H1 (cell line): ENCODE results near the gene EML5. TPM values are rescaled to one million over a fixed set of nuclear protein-coding genes. Genes with fewer than 3 reads are reported as not detected.

Experiments
- CTCF ChIA-PET: fragments of 300-600 bp; sonication (Branson Sonifier 250); formaldehyde crosslinking; loops from one replicate; lab custom pipeline; 2021; ENCODE audit not compliant: partially characterized antibody; lab: Charles Lee
- POLR2A ChIA-PET: fragments of 300-600 bp; sonication (Branson Sonifier 250); formaldehyde crosslinking; loops from one replicate; lab custom pipeline; 2021; ENCODE audit warnings: inconsistent platforms; ENCODE audit not compliant: partially characterized antibody; lab: Charles Lee
- DNase-seq, 2 experiments: peaks; one replicate each; pipeline versions ENCODE4 v3.0.0 to v3.0.0-alpha.2; 2010 to 2022; ENCODE audit warnings: low spot score in 2 of 2, low read depth in 1 of 2, mixed read lengths in 1 of 2
- FAIRE-seq: peaks from 2 replicates; lab custom pipeline; 2011; peaks lifted over from hg19 to GRCh38; lab: Jason Lieb, UNC
- H2AFZ ChIP-seq: 2 replicates; pipeline ENCODE4 v1.8.1; 2012; ENCODE audit warnings: low read length, inconsistent platforms
- H2AK5ac ChIP-seq: 2 replicates; pipeline ENCODE4 v1.6.1; 2013; ENCODE audit warnings: low read depth, low read length
- H2BK120ac ChIP-seq: replicated peaks from 2 replicates; pipeline ENCODE3; 2013; ENCODE audit warnings: low read depth, low read length, inconsistent platforms
- H2BK12ac ChIP-seq: 2 replicates; pipeline ENCODE4 v1.6.1; 2013; ENCODE audit warnings: low read depth, low read length
- H2BK15ac ChIP-seq: 2 replicates; pipeline ENCODE4 v1.6.1; 2013; ENCODE audit warnings: low read length
- H2BK20ac ChIP-seq: 2 replicates; pipeline ENCODE4 v1.6.1; 2013; ENCODE audit warnings: low read length
- H2BK5ac ChIP-seq: 2 replicates; pipeline ENCODE4 v1.6.1; 2013; ENCODE audit warnings: low read depth, low read length
- H3K14ac ChIP-seq: 2 replicates; pipeline ENCODE4 v1.6.1; 2013; ENCODE audit warnings: inconsistent platforms; ENCODE audit not compliant: insufficient read length
- H3K18ac ChIP-seq: 2 replicates; pipeline ENCODE4 v1.6.1; 2013; ENCODE audit warnings: low read length; ENCODE audit errors: extremely low read depth
- H3K23ac ChIP-seq: 2 replicates; pipeline ENCODE4 v1.6.1; 2013; ENCODE audit warnings: inconsistent platforms; ENCODE audit not compliant: insufficient read length
- H3K23me2 ChIP-seq: 2 replicates; pipeline ENCODE4 v1.6.1; 2013; ENCODE audit warnings: low read depth, low read length
- H3K27ac ChIP-seq: 2 replicates; pipeline ENCODE4 v1.6.1; 2011; ENCODE audit warnings: low read depth, low read length, inconsistent platforms
- H3K27me3 ChIP-seq, 4 experiments: replicated peaks in 1 of 4; 1 replicate in 1 of 4; 2 replicates in 3 of 4; pipeline versions ENCODE4 v1.6.1 to v1.8.1; 2011 to 2013; ENCODE audit warnings: low read length in 3 of 4, mild to moderate bottlenecking in 3 of 4, inconsistent platforms in 2 of 4, mixed read lengths in 2 of 4, moderate library complexity in 1 of 4; ENCODE audit not compliant: control insufficient read depth in 3 of 4, insufficient read depth in 3 of 4; ENCODE audit errors: extremely low read depth in 1 of 4
- H3K36me3 ChIP-seq, 4 experiments: 2 replicates each; pipeline versions ENCODE4 v1.6.1 to v1.8.1; 2011 to 2013; ENCODE audit warnings: mild to moderate bottlenecking in 4 of 4, low read length in 3 of 4, moderate library complexity in 2 of 4, control low read depth in 1 of 4, inconsistent platforms in 1 of 4; ENCODE audit not compliant: insufficient read depth in 4 of 4, control insufficient read depth in 2 of 4
- H3K4ac ChIP-seq: replicated peaks from 2 replicates; pipeline ENCODE3; 2013; ENCODE audit warnings: low read length, low read depth, mixed read lengths, inconsistent platforms; ENCODE audit not compliant: insufficient read length
- H3K4me1 ChIP-seq, 4 experiments: replicated peaks in 1 of 4; 1 replicate in 1 of 4; 2 replicates in 3 of 4; pipeline versions ENCODE4 v1.6.1 to v1.8.1; 2011 to 2013; ENCODE audit warnings: low read length in 3 of 4, inconsistent platforms in 2 of 4, mixed read lengths in 1 of 4; ENCODE audit not compliant: insufficient read depth in 4 of 4, control insufficient read depth in 3 of 4
- H3K4me2 ChIP-seq, 2 experiments: 2 replicates each; pipeline versions ENCODE4 v1.6.1 to v1.8.1; 2011 to 2013; ENCODE audit warnings: low read depth in 2 of 2, low read length in 2 of 2, control low read depth in 1 of 2, inconsistent platforms in 1 of 2, mild to moderate bottlenecking in 1 of 2; ENCODE audit not compliant: insufficient read depth in 1 of 2
- H3K4me3 ChIP-seq, 4 experiments: fragments of 200-600, 300-600 bp in 1 of 4; sonication (generic), shearing (Covaris generic), sonication (Bioruptor Twin) in 1 of 4; 2 replicates each; pipeline versions ENCODE4 v1.5.1 to v1.8.1; 2011 to 2016; ENCODE audit warnings: low read length in 4 of 4, low read depth in 3 of 4, control low read depth in 2 of 4, inconsistent platforms in 2 of 4, mild to moderate bottlenecking in 2 of 4, mixed read lengths in 1 of 4, moderate library complexity in 1 of 4; ENCODE audit not compliant: insufficient read depth in 2 of 4; ENCODE audit errors: extremely low read depth in 1 of 4
- H3K56ac ChIP-seq: replicated peaks from 2 replicates; pipeline ENCODE3; 2013; ENCODE audit warnings: low read depth, mild to moderate bottlenecking, mixed read lengths, low read length, inconsistent platforms; ENCODE audit not compliant: insufficient read length
- H3K79me1 ChIP-seq: 2 replicates; pipeline ENCODE4 v1.6.1; 2013; ENCODE audit warnings: low read depth, low read length, control low read depth
- H3K79me2 ChIP-seq, 2 experiments: 2 replicates each; pipeline versions ENCODE4 v1.6.1 to v1.8.1; 2012 to 2013; ENCODE audit warnings: low read length in 2 of 2, mild to moderate bottlenecking in 2 of 2, inconsistent platforms in 1 of 2; ENCODE audit not compliant: insufficient read depth in 2 of 2, control insufficient read depth in 1 of 2
- H3K9ac ChIP-seq, 4 experiments: replicated peaks in 1 of 4; 1 replicate in 1 of 4; 2 replicates in 3 of 4; pipeline versions ENCODE4 v1.6.1 to v1.8.1; 2011 to 2013; ENCODE audit warnings: low read depth in 3 of 4, low read length in 3 of 4, control low read depth in 2 of 4, mild to moderate bottlenecking in 2 of 4, moderate library complexity in 2 of 4, inconsistent platforms in 1 of 4; ENCODE audit errors: extremely low read depth in 1 of 4
- H3K9me3 ChIP-seq, 2 experiments: 2 replicates each; pipeline versions ENCODE4 v1.6.1 to v1.8.1; 2012 to 2013; ENCODE audit warnings: mild to moderate bottlenecking in 2 of 2, moderate library complexity in 2 of 2, control low read depth in 1 of 2, inconsistent platforms in 1 of 2, low read depth in 1 of 2, low read length in 1 of 2, mixed read lengths in 1 of 2; ENCODE audit not compliant: insufficient read depth in 2 of 2
- H4K20me1 ChIP-seq, 2 experiments: replicated peaks in 1 of 2; 2 replicates each; pipeline versions ENCODE3 to v1.8.1; 2011 to 2013; ENCODE audit warnings: inconsistent platforms in 2 of 2, low read length in 2 of 2, mild to moderate bottlenecking in 1 of 2; ENCODE audit not compliant: insufficient read depth in 2 of 2, control insufficient read depth in 1 of 2
- H4K5ac ChIP-seq: 2 replicates; pipeline ENCODE4 v1.6.1; 2013; ENCODE audit warnings: low read length, low read depth, mixed read lengths, inconsistent platforms; ENCODE audit not compliant: insufficient read length
- H4K8ac ChIP-seq: 2 replicates; pipeline ENCODE4 v1.8.0; 2013; ENCODE audit warnings: mild to moderate bottlenecking, moderate library complexity, low read length, inconsistent platforms; ENCODE audit not compliant: insufficient read depth; ENCODE audit errors: extremely low read depth
- H4K91ac ChIP-seq: replicated peaks from 2 replicates; pipeline ENCODE3; 2013; ENCODE audit warnings: low read length, mixed read lengths, inconsistent platforms; ENCODE audit not compliant: insufficient read length
- ATF3 ChIP-seq: IDR thresholded peaks from 2 replicates; pipeline ENCODE4 v1.6.1; 2011; ENCODE audit warnings: low read depth, mild to moderate bottlenecking, low read length; ENCODE audit not compliant: insufficient read depth
- EP300 ChIP-seq, 2 experiments: IDR thresholded peaks; 1 replicate in 1 of 2; 2 replicates in 1 of 2; pipeline ENCODE4 v1.6.1; 2011 to 2012; ENCODE audit warnings: low read depth in 2 of 2, low read length in 2 of 2, mild to moderate bottlenecking in 2 of 2, borderline replicate concordance in 1 of 2, inconsistent platforms in 1 of 2, moderate library complexity in 1 of 2
- GTF2F1 ChIP-seq: IDR thresholded peaks from 2 replicates; pipeline ENCODE4 v1.6.1; 2012; ENCODE audit warnings: low read depth, low read length, improper control_type of control experiment, borderline replicate concordance
- KDM1A ChIP-seq: fragments of 200-600, 300-600 bp; sonication (generic); IDR thresholded peaks from 2 replicates; pipeline ENCODE4 v1.7.1; 2016; ENCODE audit warnings: mild to moderate bottlenecking, low read length, borderline replicate concordance
- PHF8 ChIP-seq: fragments of 200-600 bp; sonication (generic); conservative IDR thresholded peaks from 2 replicates; pipeline ENCODE4 v1.7.1; 2012; ENCODE audit warnings: low read depth, mild to moderate bottlenecking, inconsistent platforms, low read length, moderate library complexity
- RAD21 ChIP-seq, 2 experiments: IDR thresholded peaks in 1 of 2; conservative IDR thresholded peaks in 1 of 2; 2 replicates each; pipeline ENCODE4 v1.6.1; 2011; ENCODE audit warnings: low read depth in 2 of 2, low read length in 2 of 2, improper control_type of control experiment in 1 of 2, inconsistent platforms in 1 of 2, mild to moderate bottlenecking in 1 of 2, moderate library complexity in 1 of 2
- RBBP5 ChIP-seq: IDR thresholded peaks from 2 replicates; pipeline ENCODE4 v1.7.1; 2012; ENCODE audit warnings: low read depth, mild to moderate bottlenecking, inconsistent platforms, low read length, moderate library complexity, borderline replicate concordance
- RFX5 ChIP-seq: IDR thresholded peaks from 2 replicates; pipeline ENCODE4 v1.6.1; 2011; ENCODE audit warnings: low read depth, low read length, improper control_type of control experiment, borderline replicate concordance
- SIN3A ChIP-seq, 2 experiments: IDR thresholded peaks in 1 of 2; conservative IDR thresholded peaks in 1 of 2; 2 replicates each; pipeline ENCODE4 v1.6.1; 2011 to 2012; ENCODE audit warnings: low read length in 2 of 2, improper control_type of control experiment in 1 of 2, low read depth in 1 of 2, mild to moderate bottlenecking in 1 of 2
- TEAD4 ChIP-seq: IDR thresholded peaks from 2 replicates; pipeline ENCODE4 v1.6.1; 2012; ENCODE audit warnings: low read depth, low read length, inconsistent platforms, mixed read lengths
- YY1 ChIP-seq: IDR thresholded peaks from 2 replicates; pipeline ENCODE4 v1.6.1; 2011; ENCODE audit warnings: low read depth, mild to moderate bottlenecking, low read length
- ZNF274 ChIP-seq: IDR thresholded peaks from 2 replicates; pipeline ENCODE4 v1.7.0; 2012; ENCODE audit warnings: low read length, borderline replicate concordance; ENCODE audit errors: extremely low read depth
- WGBS, 2 experiments: shearing (Covaris generic) in 1 of 2; methylation state at CpG; one replicate each; pipeline versions ENCODE4 v1.1.6 to v1.1.7; 2013 to 2015; ENCODE audit warnings: low lambda C conversion rate in 2 of 2, mixed read lengths in 2 of 2, inconsistent platforms in 1 of 2, low coverage in 1 of 2, missing lambda C conversion rate in 1 of 2; ENCODE audit not compliant: insufficient replicate concordance in 2 of 2, insufficient coverage in 1 of 2, insufficient read length in 1 of 2; ENCODE audit errors: extremely low coverage in 1 of 2, missing lambda C conversion rate in 1 of 2; 5-methylcytosine and 5-hydroxymethylcytosine counted together
- polyA plus RNA-seq, 7 experiments: library from polyadenylated mRNA; depleted of rRNA in 3 of 7; stranded (reverse) in 5 of 7; unstranded in 2 of 7; fragments of >200 nt in 5 of 7; fragments of 200-250 nt in 2 of 7; gene quantifications; 1 replicate in 5 of 7; 2 replicates in 1 of 7; 4 replicates in 1 of 7; pipeline versions ENCODE4 v1.2.1 to v1.2.3, GENCODE V29; 2011 to 2013; ENCODE audit warnings: missing spikeins in 2 of 7, mixed read lengths in 2 of 7
- total RNA-seq: library from RNA; stranded (reverse); fragmentation: NEBNext Ultra II Directional; extraction: Animal tissue kit (Norgen Biotek cat#: 25700); gene quantifications from 2 replicates; pipeline ENCODE4 v1.2.1, GENCODE V29; 2021

EML5 gene
- total and polyA plus RNA-seq, 2 of the 8 experiments (the other 6 are each of a cell fraction or from before 2014, with no cell fraction given), result 0.39 to 0.88 TPM

- H4K20me1 ChIP-seq, result no peaks in the 10 kb centered on the region
- H3K14ac ChIP-seq, result no peak overlapping the region
- no peak overlapping the region for H2BK15ac ChIP-seq
- no peak overlapping the region for H4K8ac ChIP-seq
- H2AFZ ChIP-seq, result no peak overlapping the region
- H3K36me3 ChIP-seq, result no peaks in the 10 kb centered on the region
- H3K56ac ChIP-seq, result no peak overlapping the region
- no peak overlapping the region for H2BK120ac ChIP-seq
- H4K5ac ChIP-seq, result no peak overlapping the region
- H3K9me3 ChIP-seq, result no peaks in the 10 kb centered on the region
- no peak overlapping the region for H3K27ac ChIP-seq
- H3K4me1 ChIP-seq, result no peaks in the 10 kb centered on the region
- no peak overlapping the region for H3K4ac ChIP-seq
- POLR2A ChIA-PET, result no interaction called here
- no peak overlapping the region for H2BK5ac ChIP-seq
- no peak overlapping the region for H2AK5ac ChIP-seq
- 94% methylated on average over 1 of the region's 1 CpG; no CpG with 5 or more reads in 1 of the 2 experiments for WGBS, 2 experiments
- no peak overlapping the region for H3K9ac ChIP-seq
- no peak overlapping the region for H3K18ac ChIP-seq
- no peaks in the 10 kb centered on the region for H3K79me2 ChIP-seq
- DNase-seq, result no peak
- FAIRE-seq, result no peak
- no peak overlapping the region for H3K4me2 ChIP-seq
- no peak overlapping the region for H2BK20ac ChIP-seq
- CTCF ChIA-PET, result no interaction called here
- no peaks in the 10 kb centered on the region for H3K23me2 ChIP-seq
- no peak overlapping the region for H2BK12ac ChIP-seq
- no peaks in the 10 kb centered on the region for H3K79me1 ChIP-seq
- H3K23ac ChIP-seq, result no peak overlapping the region
- H4K91ac ChIP-seq, result no peak overlapping the region
- H3K27me3 ChIP-seq, result no peaks in the 10 kb centered on the region
- no peak overlapping the region for H3K4me3 ChIP-seq
- TF ChIP-seq RBBP5, result no peak
- no peak for TF ChIP-seq RFX5
- no peak for TF ChIP-seq TEAD4
- TF ChIP-seq EP300 (IDR thresholded peaks at IDR 0.05; ENCODE audit: borderline replicate concordance in 1 of 2, low read depth in 2 of 2, low read length in 2 of 2), result no peak
- TF ChIP-seq ATF3, result no peak
- TF ChIP-seq ZNF274, result no peak
- TF ChIP-seq PHF8, result no peak
- no peak for TF ChIP-seq GTF2F1
- TF ChIP-seq RAD21 (IDR thresholded peaks at IDR 0.05 in 1 of 2, conservative IDR thresholded peaks at IDR 0.05 in 1 of 2; ENCODE audit: low read depth in 2 of 2, low read length in 2 of 2), result no peak
- no peak for TF ChIP-seq SIN3A (conservative IDR thresholded peaks at IDR 0.05 in 1 of 2, IDR thresholded peaks at IDR 0.05 in 1 of 2; ENCODE audit: low read depth in 1 of 2, low read length in 2 of 2)
- no peak for TF ChIP-seq YY1
- TF ChIP-seq KDM1A, result no peak
Measured at GRCh38 chr14:88746052-88746451, 46.7 kb downstream of the EML5 start.
